SK-N-SH (cell line): Measurements from ENCODE around the gene RIOX2.

ENCODE experiments used
- MEF2A ChIP-seq: IDR thresholded peaks from 2 replicates; pipeline ENCODE4 v1.4.0; 2012; ENCODE audit warnings: low read depth, borderline replicate concordance
- NFIC ChIP-seq: IDR thresholded peaks from 2 replicates; pipeline ENCODE4 v1.4.0; 2012; ENCODE audit warnings: borderline replicate concordance
- POLR2AphosphoS5 ChIP-seq: IDR thresholded peaks from 2 replicates; pipeline ENCODE4 v1.6.1; 2012; ENCODE audit warnings: low read depth, low read length
- RAD21 ChIP-seq: IDR thresholded peaks from 2 replicates; pipeline ENCODE4 v1.6.1; 2012; ENCODE audit warnings: mild to moderate bottlenecking, low read length
- SIN3A ChIP-seq: IDR thresholded peaks from 2 replicates; pipeline ENCODE4 v1.6.1; 2012; ENCODE audit warnings: low read depth, mild to moderate bottlenecking, low read length, moderate library complexity, borderline replicate concordance
- TF ChIP-seq, protein P1 (sequence below): fragments of 200-600 bp; sonication (generic); IDR thresholded peaks from 2 replicates; pipeline ENCODE4 v1.6.1; 2017; ENCODE audit warnings: antibody characterized with exemption, mild to moderate bottlenecking, moderate library complexity
- TF ChIP-seq, protein P2 (sequence below): IDR thresholded peaks from 2 replicates; pipeline ENCODE4 v1.4.0; 2012; ENCODE audit warnings: low read depth
- TF ChIP-seq, protein P3 (sequence below): fragments of 150-350 bp; IDR thresholded peaks from 2 replicates; pipeline ENCODE4 v1.6.1; 2017; ENCODE audit warnings: antibody characterized with exemption, low read length, low read depth, borderline replicate concordance

DNA sequence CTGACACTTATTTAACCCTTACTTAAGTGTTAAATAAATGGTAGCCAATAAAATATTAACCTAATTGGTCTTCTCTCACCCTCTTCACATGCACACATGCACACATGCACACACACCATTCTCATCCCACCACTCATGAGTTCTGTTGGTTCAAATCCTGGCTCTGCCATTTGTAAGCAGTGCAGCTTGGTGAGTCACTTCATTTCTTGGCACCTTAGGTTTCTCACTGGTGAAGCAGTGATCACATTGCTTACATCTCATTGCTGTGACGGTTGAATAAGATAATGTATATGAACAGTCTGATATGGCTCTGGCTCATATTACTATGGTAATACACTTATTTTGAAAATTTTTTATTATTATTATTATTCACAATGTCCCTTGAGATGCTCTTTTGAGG, 33.8 kb downstream of the RIOX2 start:
- TF ChIP-seq, protein P1, sequence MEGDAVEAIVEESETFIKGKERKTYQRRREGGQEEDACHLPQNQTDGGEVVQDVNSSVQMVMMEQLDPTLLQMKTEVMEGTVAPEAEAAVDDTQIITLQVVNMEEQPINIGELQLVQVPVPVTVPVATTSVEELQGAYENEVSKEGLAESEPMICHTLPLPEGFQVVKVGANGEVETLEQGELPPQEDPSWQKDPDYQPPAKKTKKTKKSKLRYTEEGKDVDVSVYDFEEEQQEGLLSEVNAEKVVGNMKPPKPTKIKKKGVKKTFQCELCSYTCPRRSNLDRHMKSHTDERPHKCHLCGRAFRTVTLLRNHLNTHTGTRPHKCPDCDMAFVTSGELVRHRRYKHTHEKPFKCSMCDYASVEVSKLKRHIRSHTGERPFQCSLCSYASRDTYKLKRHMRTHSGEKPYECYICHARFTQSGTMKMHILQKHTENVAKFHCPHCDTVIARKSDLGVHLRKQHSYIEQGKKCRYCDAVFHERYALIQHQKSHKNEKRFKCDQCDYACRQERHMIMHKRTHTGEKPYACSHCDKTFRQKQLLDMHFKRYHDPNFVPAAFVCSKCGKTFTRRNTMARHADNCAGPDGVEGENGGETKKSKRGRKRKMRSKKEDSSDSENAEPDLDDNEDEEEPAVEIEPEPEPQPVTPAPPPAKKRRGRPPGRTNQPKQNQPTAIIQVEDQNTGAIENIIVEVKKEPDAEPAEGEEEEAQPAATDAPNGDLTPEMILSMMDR: no peak
- no peak for TF ChIP-seq NFIC
- no peak for TF ChIP-seq MEF2A
- no peak for TF ChIP-seq POLR2AphosphoS5
- TF ChIP-seq, protein P2, sequence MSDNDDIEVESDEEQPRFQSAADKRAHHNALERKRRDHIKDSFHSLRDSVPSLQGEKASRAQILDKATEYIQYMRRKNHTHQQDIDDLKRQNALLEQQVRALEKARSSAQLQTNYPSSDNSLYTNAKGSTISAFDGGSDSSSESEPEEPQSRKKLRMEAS: no peak
- TF ChIP-seq RAD21: no peak
- no peak for TF ChIP-seq SIN3A
- TF ChIP-seq, protein P3, sequence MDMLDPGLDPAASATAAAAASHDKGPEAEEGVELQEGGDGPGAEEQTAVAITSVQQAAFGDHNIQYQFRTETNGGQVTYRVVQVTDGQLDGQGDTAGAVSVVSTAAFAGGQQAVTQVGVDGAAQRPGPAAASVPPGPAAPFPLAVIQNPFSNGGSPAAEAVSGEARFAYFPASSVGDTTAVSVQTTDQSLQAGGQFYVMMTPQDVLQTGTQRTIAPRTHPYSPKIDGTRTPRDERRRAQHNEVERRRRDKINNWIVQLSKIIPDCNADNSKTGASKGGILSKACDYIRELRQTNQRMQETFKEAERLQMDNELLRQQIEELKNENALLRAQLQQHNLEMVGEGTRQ: no peak
